HG02973 (cell line): ENCODE results near the gene RNLS.
"Not testable (repeated sequence)": the region's sequence is repeated elsewhere in the genome, so short reads cannot be mapped to it uniquely, and the experiment has no call there.

ENCODE experiments used
- ATAC-seq: cut with Tn5 transposase; IDR thresholded peaks from one replicate; pipeline ENCODE4 v1.9.1; 2021; ENCODE audit warnings: moderate library complexity; ENCODE audit not compliant: unreplicated experiment

The RNLS gene

GRCh38 chr10:88392222-88392621 lies 190.9 kb downstream of the RNLS start:
- ATAC-seq = peak; percentile 83

GRCh38 chr10:88390041-88390440 lies 193.1 kb downstream of the RNLS start:
- ATAC-seq = no peak

- ATAC-seq = no peak
These were observed 193.7 kb downstream of the RNLS start for GRCh38 chr10:88389456-88389855.

- ATAC-seq = no peak
These were observed 194.8 kb downstream of the RNLS start for GRCh38 chr10:88388324-88388723.

GRCh38 chr10:88386821-88387773 lies 196.0 kb downstream of the RNLS start:
- peak; percentile 38 for ATAC-seq

- ATAC-seq = peak; percentile 21
These were observed 196.8 kb downstream of the RNLS start for GRCh38 chr10:88386204-88386788.

GRCh38 chr10:88385601-88386203 lies 197.4 kb downstream of the RNLS start:
- ATAC-seq = peak; percentile 59

- ATAC-seq = no peak
These were observed 199.8 kb downstream of the RNLS start for GRCh38 chr10:88383276-88383675.

GRCh38 chr10:88382699-88383098 lies 200.4 kb downstream of the RNLS start:
- no peak for ATAC-seq

- ATAC-seq = no peak
These were observed 203.5 kb downstream of the RNLS start for GRCh38 chr10:88379575-88379974.

GRCh38 chr10:88377510-88377909 lies 205.6 kb downstream of the RNLS start:
- ATAC-seq = no peak

GRCh38 chr10:88374392-88375175 lies 208.5 kb downstream of the RNLS start:
- ATAC-seq = no peak

GRCh38 chr10:88372881-88373592 lies 210.1 kb downstream of the RNLS start:
- no peak for ATAC-seq

GRCh38 chr10:88372051-88372715 lies 210.9 kb downstream of the RNLS start:
- ATAC-seq = no peak

- no peak for ATAC-seq
These were observed 212.4 kb downstream of the RNLS start for GRCh38 chr10:88370713-88371112.

GRCh38 chr10:88366772-88367171 lies 216.3 kb downstream of the RNLS start:
- ATAC-seq = no peak

GRCh38 chr10:88361995-88362807 lies 220.9 kb downstream of the RNLS start:
- no peak for ATAC-seq

GRCh38 chr10:88361494-88361893 lies 221.6 kb downstream of the RNLS start:
- no peak for ATAC-seq

GRCh38 chr10:88355750-88356149 lies 227.4 kb downstream of the RNLS start:
- not testable (repeated sequence) for ATAC-seq
